Glutamatergic neuron (in vitro differentiated cells): ENCODE measurements around the gene OR2V1. TPM values are rescaled to one million over a fixed set of nuclear protein-coding genes. Genes with fewer than 3 reads are reported as not detected.
"Not testable (repeated sequence)": the region's sequence is repeated elsewhere in the genome, so short reads cannot be mapped to it uniquely, and the experiment has no call there.

Experiments used
- DNase-seq: peaks from one replicate; pipeline ENCODE4 v3.0.0; 2022
- H3K27ac Mint-ChIP-seq: one replicate; pipeline ENCODE4 v1.8.0; 2020; ENCODE audit warnings: mild to moderate bottlenecking, mixed read lengths, inconsistent platforms; ENCODE audit not compliant: unreplicated experiment
- H3K27me3 Mint-ChIP-seq: one replicate; pipeline ENCODE4 v1.8.0; 2020; ENCODE audit warnings: mild to moderate bottlenecking, moderate library complexity, mixed read lengths, inconsistent platforms; ENCODE audit not compliant: unreplicated experiment
- H3K36me3 Mint-ChIP-seq: one replicate; pipeline ENCODE4 v1.8.0; 2020; ENCODE audit warnings: mild to moderate bottlenecking, mixed read lengths, inconsistent platforms; ENCODE audit not compliant: unreplicated experiment
- H3K4me1 Mint-ChIP-seq: one replicate; pipeline ENCODE4 v1.8.0; 2020; ENCODE audit warnings: mild to moderate bottlenecking, low read depth, mixed read lengths, inconsistent platforms; ENCODE audit not compliant: unreplicated experiment
- H3K4me3 Mint-ChIP-seq: one replicate; pipeline ENCODE4 v1.8.0; 2020; ENCODE audit warnings: mild to moderate bottlenecking, mixed read lengths, inconsistent platforms; ENCODE audit not compliant: unreplicated experiment
- H3K9me3 Mint-ChIP-seq: one replicate; pipeline ENCODE4 v1.8.0; 2020; ENCODE audit warnings: mild to moderate bottlenecking, moderate library complexity, mixed read lengths, inconsistent platforms; ENCODE audit not compliant: unreplicated experiment
- long read RNA-seq: library from polyadenylated mRNA; unstranded; transcript quantifications from one replicate; pipeline ENCODE4 v2.0.0, GENCODE V29; 2020; ENCODE audit not compliant: unreplicated experiment
- total RNA-seq: library from RNA; stranded (reverse); fragmentation: NEBNext Ultra II Directional; extraction: Animal tissue kit (Norgen Biotek cat#: 25700); gene quantifications from one replicate; pipeline ENCODE4 v1.2.1, GENCODE V29; 2021; ENCODE audit not compliant: unreplicated experiment
- TF ChIP-seq, protein P1 (sequence below): fragments of 200-600 bp; sonication (generic); IDR thresholded peaks from one replicate; pipeline ENCODE4 v1.5.0; 2021; ENCODE audit not compliant: partially characterized antibody, unreplicated experiment

The OR2V1 gene, protein sequence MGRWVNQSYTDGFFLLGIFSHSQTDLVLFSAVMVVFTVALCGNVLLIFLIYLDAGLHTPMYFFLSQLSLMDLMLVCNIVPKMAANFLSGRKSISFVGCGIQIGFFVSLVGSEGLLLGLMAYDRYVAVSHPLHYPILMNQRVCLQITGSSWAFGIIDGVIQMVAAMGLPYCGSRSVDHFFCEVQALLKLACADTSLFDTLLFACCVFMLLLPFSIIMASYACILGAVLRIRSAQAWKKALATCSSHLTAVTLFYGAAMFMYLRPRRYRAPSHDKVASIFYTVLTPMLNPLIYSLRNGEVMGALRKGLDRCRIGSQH
- not detected for total RNA-seq
- long read RNA-seq, result 0 reads

DNA sequence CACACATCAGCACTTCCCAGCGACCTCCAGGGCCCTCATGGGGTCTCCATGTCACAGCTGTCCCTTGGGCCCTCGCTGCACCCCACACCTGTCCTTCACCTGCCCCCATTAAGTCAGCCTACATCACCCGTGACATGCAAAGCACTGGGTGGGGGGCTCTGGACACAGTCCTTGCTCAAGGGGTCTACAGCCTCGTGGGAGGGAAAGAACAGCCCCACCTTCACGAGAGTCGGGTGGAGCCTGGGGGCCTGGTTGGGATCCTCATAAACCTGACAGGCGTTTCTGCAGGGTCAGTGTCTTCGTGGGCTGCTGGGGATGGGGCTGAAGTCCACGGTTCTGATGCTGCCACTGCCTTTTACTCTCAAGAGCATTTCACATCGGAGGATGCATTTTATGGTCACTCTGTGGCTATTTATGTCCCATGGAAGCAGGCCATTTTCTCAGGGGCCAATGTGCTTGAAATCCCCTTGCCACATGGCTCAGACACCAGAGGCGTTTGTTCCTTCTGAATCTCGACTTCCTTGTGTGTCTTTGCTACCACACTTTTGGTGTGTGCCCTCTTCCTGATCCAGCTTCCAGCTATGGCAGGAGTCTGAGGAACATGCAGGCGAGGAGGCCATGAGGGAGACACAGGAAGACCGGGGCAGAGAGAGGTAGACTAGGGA lies at the start of gene OR2V1:
TSS of gene OR2V1 (minus strand) at position 338 of the 665 bp plus-strand sequence. CDS start 5,865 bp downstream, outside the sequence.
- Mint-ChIP-seq H3K27me3 (peaks cover 12% of the 10 kb centered on the region), H3K4me3 (no peak within 1 kb of the TSS), H3K4me1 (peaks cover 3% of the 10 kb centered on the region), H3K36me3 (no peaks in the 10 kb centered on the region), H3K27ac (no peak within 1 kb of the TSS), H3K9me3 (peaks cover 4% of the 10 kb centered on the region)
- TF ChIP-seq, protein P1, sequence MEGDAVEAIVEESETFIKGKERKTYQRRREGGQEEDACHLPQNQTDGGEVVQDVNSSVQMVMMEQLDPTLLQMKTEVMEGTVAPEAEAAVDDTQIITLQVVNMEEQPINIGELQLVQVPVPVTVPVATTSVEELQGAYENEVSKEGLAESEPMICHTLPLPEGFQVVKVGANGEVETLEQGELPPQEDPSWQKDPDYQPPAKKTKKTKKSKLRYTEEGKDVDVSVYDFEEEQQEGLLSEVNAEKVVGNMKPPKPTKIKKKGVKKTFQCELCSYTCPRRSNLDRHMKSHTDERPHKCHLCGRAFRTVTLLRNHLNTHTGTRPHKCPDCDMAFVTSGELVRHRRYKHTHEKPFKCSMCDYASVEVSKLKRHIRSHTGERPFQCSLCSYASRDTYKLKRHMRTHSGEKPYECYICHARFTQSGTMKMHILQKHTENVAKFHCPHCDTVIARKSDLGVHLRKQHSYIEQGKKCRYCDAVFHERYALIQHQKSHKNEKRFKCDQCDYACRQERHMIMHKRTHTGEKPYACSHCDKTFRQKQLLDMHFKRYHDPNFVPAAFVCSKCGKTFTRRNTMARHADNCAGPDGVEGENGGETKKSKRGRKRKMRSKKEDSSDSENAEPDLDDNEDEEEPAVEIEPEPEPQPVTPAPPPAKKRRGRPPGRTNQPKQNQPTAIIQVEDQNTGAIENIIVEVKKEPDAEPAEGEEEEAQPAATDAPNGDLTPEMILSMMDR, result no peak
- DNase-seq, result no peak

DNA sequence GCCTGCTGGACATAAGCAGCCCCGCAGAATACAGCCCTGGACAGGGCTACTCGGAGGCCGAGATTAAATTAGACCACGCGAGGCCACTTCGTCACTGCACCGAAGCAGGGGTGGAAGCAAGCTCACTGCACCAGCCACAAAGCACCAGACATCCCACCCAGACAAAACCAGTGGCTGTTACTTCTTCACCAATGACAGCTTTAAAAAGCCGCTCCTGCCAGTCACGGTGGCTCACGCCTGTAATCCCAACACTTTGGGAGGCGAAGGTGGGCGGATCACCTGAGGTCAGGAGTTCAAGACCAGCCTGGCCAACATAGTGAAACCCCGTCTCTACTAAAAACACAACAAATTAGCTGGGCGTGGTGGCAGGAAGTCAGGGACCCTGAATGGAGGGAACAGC lies 46.6 kb upstream of the OR2V1 start:
- not testable (repeated sequence) for H3K9me3 Mint-ChIP-seq, H3K36me3 Mint-ChIP-seq, H3K27ac Mint-ChIP-seq, DNase-seq, H3K4me1 Mint-ChIP-seq, H3K4me3 Mint-ChIP-seq
- peaks cover 12% of the 10 kb centered on the region for H3K27me3 Mint-ChIP-seq

DNA sequence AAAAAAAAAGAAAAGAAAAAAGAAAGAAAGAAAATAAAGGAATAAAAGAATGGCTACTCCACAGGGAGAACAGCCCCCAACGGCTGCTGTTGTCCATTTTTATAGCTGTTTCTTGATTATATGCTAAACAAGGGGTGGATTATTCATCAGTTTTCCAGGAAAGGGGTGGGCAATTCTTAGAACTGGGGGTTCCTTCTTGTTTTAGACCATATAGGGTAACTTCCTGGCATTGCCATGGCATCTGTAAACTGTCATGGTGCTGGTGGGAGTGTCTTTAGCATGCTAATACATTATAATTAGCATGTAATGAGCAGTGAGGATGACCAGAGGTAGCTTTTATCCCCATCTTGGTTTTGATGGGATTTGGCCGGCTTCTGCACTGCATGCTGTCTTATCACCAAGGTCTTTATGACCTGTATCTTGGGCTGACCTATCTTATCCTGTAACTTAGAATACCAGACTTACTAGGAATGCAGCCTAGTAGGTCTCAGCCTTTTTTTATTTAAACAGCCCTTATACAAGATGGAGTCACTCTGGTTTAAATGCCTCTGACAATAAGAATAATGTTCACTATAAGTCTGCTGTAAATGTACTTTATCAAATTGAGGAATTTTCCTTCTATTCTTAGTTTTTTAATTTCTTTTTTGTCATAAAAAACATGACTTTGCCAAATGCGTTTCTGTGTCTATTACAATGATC lies 45.4 kb upstream of the OR2V1 start:
- Mint-ChIP-seq H3K9me3 (peaks cover 6% of the 10 kb centered on the region), H3K27me3 (peaks cover 12% of the 10 kb centered on the region), H3K27ac (no peak overlapping the region), H3K4me1 (peaks cover 6% of the 10 kb centered on the region), H3K4me3 (no peak overlapping the region), H3K36me3 (no peaks in the 10 kb centered on the region)
- no peak for DNase-seq
- TF ChIP-seq, protein P1, result no peak

DNA sequence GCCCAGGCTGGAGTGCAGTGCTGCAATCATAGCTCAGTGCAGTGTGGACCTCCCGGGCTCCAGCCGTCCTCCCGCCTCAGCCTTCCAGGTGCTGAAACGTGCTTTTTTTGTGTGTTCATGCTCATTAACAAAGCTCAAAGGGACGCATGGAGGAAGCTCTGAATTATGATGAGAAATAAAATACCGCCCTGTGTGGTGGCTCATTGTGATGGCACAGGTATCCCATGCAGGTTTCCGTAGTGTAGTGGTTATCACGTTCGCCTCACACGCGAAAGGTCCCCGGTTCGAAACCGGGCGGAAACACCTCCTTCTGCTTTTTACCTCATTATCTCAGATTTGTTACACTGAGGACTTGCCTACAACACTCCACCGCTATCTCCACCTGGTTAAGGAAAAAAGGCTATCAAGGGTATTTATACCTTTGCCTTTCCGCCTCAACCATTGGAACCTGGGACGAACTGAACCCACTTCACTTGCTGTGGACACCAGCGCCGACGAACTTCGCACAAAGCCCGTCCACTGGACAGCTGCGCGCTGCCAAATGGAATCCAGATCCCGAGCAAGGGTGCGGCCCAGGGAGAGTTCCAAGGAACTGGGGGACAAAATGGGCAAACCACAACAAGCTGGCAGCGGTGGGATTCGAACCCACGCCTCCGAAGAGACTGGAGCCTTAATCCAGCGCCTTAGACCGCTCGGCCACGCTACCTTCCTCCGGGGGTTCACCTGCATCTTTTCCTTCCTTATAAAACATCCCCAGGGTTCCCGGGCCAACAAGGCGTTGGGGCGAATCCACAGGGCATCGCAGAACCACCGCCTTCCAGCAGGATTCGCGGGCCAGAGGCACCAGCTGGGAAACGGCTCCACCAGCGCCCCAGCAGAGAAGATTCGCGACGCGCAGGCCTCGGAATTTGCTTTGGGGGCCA lies 42.7 kb upstream of the OR2V1 start:
- DNase-seq, result no peak
- peaks cover 4% of the 10 kb centered on the region for H3K36me3 Mint-ChIP-seq
- H3K4me1 Mint-ChIP-seq, result peaks cover 7% of the 10 kb centered on the region
- TF ChIP-seq, protein P1, result no peak
- peaks cover 22% of the 10 kb centered on the region for H3K27me3 Mint-ChIP-seq
- peaks cover 14% of the 10 kb centered on the region for H3K9me3 Mint-ChIP-seq
- peak overlapping the region; percentile 77 for H3K4me3 Mint-ChIP-seq
- no peak overlapping the region for H3K27ac Mint-ChIP-seq

DNA sequence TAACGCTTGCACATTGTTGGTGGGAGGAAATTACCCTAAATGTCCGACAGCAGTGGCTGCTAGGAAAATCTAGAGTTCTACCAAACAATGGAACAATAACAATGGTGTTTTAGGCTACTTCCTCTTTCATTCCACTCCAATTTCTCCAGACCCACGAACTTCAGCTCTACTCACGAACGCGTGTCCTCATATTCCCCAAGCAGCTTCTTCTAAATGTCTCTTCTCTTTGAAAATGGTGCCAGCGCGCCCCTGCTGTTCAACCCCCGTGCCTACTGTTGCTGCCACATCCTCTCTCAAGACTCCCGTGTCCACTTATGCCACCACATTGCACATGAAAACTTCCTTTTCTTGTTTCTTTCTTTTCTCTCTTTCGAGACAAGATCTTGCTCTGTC lies 42.1 kb upstream of the OR2V1 start:
- Mint-ChIP-seq H3K4me3 (peak overlapping the region; percentile 77), H3K9me3 (peaks cover 14% of the 10 kb centered on the region), H3K27ac (no peak overlapping the region), H3K36me3 (peaks cover 4% of the 10 kb centered on the region), H3K27me3 (peaks cover 22% of the 10 kb centered on the region), H3K4me1 (peaks cover 7% of the 10 kb centered on the region)
- TF ChIP-seq, protein P1, result no peak
- DNase-seq, result no peak
